HG02870 (cell line): ENCODE data around the gene CIRBP.
"Not testable (repeated sequence)": the region's sequence is repeated elsewhere in the genome, so short reads cannot be mapped to it uniquely, and the experiment has no call there.

Experiments used
- ATAC-seq: cut with Tn5 transposase; IDR thresholded peaks from one replicate; pipeline ENCODE4 v1.9.1; 2021; ENCODE audit warnings: mild to moderate bottlenecking, moderate library complexity; ENCODE audit not compliant: unreplicated experiment

The CIRBP gene

GRCh38 chr19:1243768-1244692 lies 25.1 kb upstream of the CIRBP start:
- no peak for ATAC-seq

- no peak for ATAC-seq
These were observed 24.3 kb upstream of the CIRBP start for GRCh38 chr19:1244693-1245451.

- no peak for ATAC-seq
These were observed 23.5 kb upstream of the CIRBP start for GRCh38 chr19:1245494-1246264.

GRCh38 chr19:1246265-1247087 lies 22.7 kb upstream of the CIRBP start:
- ATAC-seq: not testable (repeated sequence)

GRCh38 chr19:1247748-1248138 lies 21.4 kb upstream of the CIRBP start:
- ATAC-seq: no peak

GRCh38 chr19:1248139-1248785 lies 20.9 kb upstream of the CIRBP start, which contains the start of gene MIDN:
Gene MIDN (plus strand): TSS chr19:1248583. CDS start chr19:1250297, 1,714 bp downstream.
- ATAC-seq: peak; percentile 17

- ATAC-seq: peak; percentile 20
These were observed 20.3 kb upstream of the CIRBP start for GRCh38 chr19:1248786-1249297.

- peak; percentile 39 for ATAC-seq
These were observed 19.7 kb upstream of the CIRBP start for GRCh38 chr19:1249298-1249989.

- ATAC-seq: no peak
These were observed 19.1 kb upstream of the CIRBP start for GRCh38 chr19:1249990-1250436.

- no peak for ATAC-seq
These were observed 18.5 kb upstream of the CIRBP start for GRCh38 chr19:1250437-1251260.

- ATAC-seq: no peak
These were observed 17.6 kb upstream of the CIRBP start for GRCh38 chr19:1251330-1252220.

- no peak for ATAC-seq
These were observed 16.8 kb upstream of the CIRBP start for GRCh38 chr19:1252221-1252820.

GRCh38 chr19:1252821-1253513 lies 16.2 kb upstream of the CIRBP start:
- no peak for ATAC-seq

GRCh38 chr19:1253514-1254080 lies 15.5 kb upstream of the CIRBP start:
- no peak for ATAC-seq

GRCh38 chr19:1254081-1254527 lies 15.0 kb upstream of the CIRBP start:
- no peak for ATAC-seq
